GM18907 (cell line): Measurements from ENCODE around the gene SLC6A11.

Experiments
- ATAC-seq: cut with Tn5 transposase; IDR thresholded peaks from one replicate; pipeline ENCODE4 v1.9.1; 2021; ENCODE audit warnings: mild to moderate bottlenecking, moderate library complexity; ENCODE audit not compliant: unreplicated experiment

The SLC6A11 gene

GRCh38 chr3:10837849-10838248 is 21.8 kb downstream of the SLC6A11 start:
- no peak for ATAC-seq

- ATAC-seq, result no peak
These were observed 23.1 kb downstream of the SLC6A11 start for GRCh38 chr3:10839167-10839566.

- no peak for ATAC-seq
These were observed 25.1 kb downstream of the SLC6A11 start for GRCh38 chr3:10841100-10841499.

- ATAC-seq, result no peak
These were observed 27.4 kb downstream of the SLC6A11 start for GRCh38 chr3:10843378-10843777.

- ATAC-seq, result no peak
These were observed 29.2 kb downstream of the SLC6A11 start for GRCh38 chr3:10845001-10845761.

- ATAC-seq, result no peak
These were observed 30.0 kb downstream of the SLC6A11 start for GRCh38 chr3:10845839-10846656.

GRCh38 chr3:10846657-10846975 is 30.6 kb downstream of the SLC6A11 start:
- ATAC-seq, result no peak

GRCh38 chr3:10848261-10848660 is 32.2 kb downstream of the SLC6A11 start:
- no peak for ATAC-seq

GRCh38 chr3:10852066-10852808 is 36.2 kb downstream of the SLC6A11 start:
- no peak for ATAC-seq

- ATAC-seq, result no peak
These were observed 39.2 kb downstream of the SLC6A11 start for GRCh38 chr3:10855083-10855870.

- no peak for ATAC-seq
These were observed 40.0 kb downstream of the SLC6A11 start for GRCh38 chr3:10855871-10856662.

GRCh38 chr3:10857235-10857634 is 41.2 kb downstream of the SLC6A11 start:
- ATAC-seq, result no peak

GRCh38 chr3:10858091-10858490 is 42.1 kb downstream of the SLC6A11 start:
- no peak for ATAC-seq

- ATAC-seq, result no peak
These were observed 51.4 kb downstream of the SLC6A11 start for GRCh38 chr3:10867384-10867783.

- no peak for ATAC-seq
These were observed 53.4 kb downstream of the SLC6A11 start for GRCh38 chr3:10869460-10869859.

GRCh38 chr3:10870296-10870695 is 54.3 kb downstream of the SLC6A11 start:
- no peak for ATAC-seq

- ATAC-seq, result no peak
These were observed 57.4 kb downstream of the SLC6A11 start for GRCh38 chr3:10873415-10873814.

GRCh38 chr3:10875914-10876313 is 59.9 kb downstream of the SLC6A11 start:
- ATAC-seq, result no peak

- no peak for ATAC-seq
These were observed 60.6 kb downstream of the SLC6A11 start for GRCh38 chr3:10876661-10877060.

GRCh38 chr3:10882851-10883250 is 66.8 kb downstream of the SLC6A11 start:
- ATAC-seq, result no peak
